Stimulated activated CD4-positive, alpha-beta T cell treated with anti-CD3 and anti-CD28 coated beads, Interleukin-15, amount 100 ng/mL, for 48 hours (primary cell): ENCODE results near the gene ARMH3.

ENCODE experiments used
- DNase-seq, 2 donors: peaks; one replicate each; pipeline ENCODE4 v3.0.0-alpha.2; 2020; ENCODE audit warnings: low read depth in 2 of 2

The ARMH3 gene

DNA sequence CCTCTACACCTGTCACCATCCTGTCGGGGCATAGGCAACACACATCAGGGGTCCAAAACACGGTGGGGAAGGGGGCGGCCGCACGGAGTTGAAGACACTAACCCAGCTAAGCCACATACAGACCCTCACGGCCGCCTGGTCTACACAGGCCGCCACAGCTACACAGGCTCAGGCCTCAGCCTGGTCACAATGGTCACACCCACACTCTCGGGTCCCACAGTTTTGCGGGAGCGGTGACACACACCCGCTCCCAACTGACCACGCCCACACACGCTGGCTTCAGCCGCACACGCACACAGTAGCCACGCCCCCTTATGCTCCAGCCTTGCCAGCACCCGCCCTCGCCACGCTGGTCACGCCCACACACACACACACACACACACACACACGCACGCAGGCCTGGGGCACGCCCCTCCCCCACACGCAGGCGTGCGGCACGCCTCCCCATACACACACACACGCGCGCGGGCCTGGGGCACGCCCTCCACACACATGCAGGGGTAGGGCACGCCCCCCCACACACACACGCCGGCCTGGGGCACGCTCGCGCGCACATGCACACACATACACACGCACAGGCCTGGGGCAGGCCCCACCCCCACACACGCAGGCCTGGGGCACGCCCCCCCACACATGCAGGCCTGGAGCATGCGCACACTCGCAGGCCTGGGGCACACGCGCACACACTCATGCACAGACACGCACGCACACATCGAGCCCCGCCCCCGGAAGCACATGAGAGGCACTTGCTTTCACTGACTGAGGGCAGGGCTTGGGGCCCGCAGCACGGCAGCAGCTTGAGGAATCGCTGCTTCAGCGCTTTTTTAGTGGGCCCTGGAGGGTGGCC, 225.4 kb downstream of the ARMH3 start:
- peak; percentile 85 to 89 for DNase-seq

DNA sequence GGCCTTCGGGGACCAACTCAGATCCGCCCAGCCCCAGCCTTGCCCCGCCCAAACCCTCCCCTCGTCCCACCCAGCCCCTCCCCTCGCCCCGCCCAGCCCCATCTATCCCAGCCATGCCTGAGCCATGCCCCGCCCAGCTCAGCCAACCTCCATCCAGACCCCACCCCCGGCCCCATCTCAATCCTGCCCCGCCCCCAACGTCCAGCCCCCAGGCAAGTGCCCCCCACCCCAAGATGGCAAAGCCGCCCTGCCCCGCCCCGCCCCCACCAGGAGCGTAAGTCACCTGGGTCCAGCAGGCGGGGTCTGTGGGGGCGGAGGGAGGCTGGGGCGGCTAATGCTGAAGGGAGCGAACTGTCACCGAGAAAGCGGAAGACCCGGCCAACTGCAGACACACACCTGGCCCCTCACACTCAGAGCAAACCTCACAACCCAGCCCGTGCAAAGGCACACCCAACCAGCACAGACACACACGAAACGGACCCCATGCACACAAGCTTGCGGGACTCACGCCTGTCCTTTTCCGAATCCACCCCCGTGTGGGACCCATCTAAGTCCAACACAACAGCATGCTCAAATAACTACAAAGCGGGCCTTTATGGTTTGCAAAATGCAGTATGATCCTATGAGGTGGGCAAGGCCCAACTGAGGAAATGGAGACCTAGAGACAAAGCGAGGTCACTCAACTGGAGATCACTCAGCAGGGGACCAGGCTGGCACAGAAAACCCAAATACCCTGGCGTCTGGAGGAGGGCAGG, 226.2 kb downstream of the ARMH3 start:
- no peak for DNase-seq

DNA sequence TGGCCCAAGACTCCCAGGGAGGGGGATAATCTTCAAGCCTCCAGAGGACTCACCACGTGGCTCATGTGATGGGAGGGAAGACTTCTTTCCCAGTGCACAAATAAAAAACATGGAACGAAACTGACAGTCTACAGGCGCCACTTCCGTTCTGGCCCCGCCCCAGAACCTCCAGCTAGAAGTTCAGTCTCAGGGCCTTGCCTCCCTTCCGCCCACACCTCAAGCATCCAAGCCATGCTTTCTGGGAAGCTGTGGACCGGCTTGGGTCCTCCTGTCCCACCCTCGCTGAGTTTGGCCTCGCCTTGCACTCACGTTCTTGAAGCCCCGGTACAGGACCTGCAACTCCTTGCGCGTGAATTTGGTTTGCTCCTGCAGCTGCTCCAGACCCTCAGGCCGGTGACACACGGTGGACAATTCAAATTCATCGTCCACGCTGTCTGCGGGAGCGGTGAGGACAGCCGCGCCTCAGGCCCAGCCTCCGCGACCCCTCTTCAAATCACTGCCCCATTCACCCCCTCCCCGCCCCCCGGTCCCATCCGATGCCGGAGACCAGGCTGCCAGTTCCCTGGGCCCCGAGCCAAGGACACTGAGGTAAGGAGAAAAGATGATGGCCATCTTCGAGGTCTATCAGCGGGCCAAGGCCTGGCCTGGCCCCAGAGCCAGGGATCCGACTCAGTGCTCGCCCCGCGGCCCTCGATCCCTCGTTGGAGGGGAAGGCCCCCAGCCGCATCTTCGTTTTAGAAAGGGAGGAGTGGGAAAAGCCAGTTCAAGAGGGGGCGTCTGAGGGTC, 227.0 kb downstream of the ARMH3 start:
- no peak for DNase-seq

DNA sequence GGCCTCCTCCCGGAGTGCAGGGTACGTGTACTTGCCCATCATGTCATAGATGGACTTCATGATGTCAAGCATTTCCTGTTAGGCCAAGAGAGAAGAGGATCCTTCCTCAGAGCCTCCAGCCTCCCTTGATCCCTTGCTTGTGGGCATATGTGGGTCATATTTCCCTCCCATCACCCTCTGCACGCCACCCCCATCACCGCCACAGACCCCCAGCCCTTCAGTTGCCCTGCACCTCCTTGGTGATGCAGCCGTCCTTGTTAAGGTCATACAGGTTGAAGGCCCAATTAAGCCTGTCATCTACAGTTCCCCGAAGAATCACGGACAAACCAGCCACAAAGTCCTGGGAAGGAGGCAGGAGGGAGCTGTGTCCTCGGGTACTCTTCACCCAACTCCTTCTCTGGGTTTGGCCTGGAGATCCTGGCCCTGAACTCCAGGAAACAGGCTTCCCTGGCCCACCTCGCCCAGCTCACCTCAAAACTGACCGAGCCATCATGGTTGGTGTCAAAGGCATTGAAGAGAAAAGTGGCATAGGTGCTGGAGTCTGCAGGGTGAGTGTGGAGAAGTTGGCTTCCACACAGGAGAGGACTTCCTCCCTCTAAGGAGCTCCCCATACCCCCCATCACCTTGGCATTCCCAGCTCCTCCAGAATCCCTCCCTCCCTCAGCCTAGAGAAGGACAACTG, 227.9 kb downstream of the ARMH3 start:
- no peak for DNase-seq

DNA sequence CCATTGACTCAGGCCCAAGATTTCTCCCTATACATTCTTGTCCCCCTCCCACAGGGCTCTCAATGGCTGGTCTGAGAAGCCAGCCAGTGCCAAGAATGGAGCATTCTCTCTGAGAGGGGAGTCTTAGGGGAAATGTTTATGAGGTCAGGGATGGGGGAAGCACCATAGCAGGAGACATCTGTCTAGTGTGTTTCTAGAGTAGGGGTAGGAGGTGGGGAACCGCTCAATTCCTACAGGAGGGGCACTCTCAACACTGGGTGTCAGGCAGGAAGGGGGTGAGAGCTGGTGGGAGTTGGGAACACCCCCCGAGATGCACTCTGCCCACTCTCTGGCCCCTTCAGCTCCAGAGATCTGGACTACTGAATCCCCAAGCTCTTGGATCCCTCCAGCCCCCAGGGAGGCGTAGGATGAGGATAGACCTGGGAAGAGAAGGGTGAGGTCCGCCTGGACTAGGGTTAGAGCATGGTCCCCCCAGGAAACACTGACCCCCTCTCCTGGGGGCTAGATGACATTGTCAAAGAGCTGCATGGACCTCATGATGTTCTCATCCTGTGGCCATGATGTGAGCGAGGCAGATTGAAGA, 229.0 kb downstream of the ARMH3 start:
- DNase-seq: no peak

DNA sequence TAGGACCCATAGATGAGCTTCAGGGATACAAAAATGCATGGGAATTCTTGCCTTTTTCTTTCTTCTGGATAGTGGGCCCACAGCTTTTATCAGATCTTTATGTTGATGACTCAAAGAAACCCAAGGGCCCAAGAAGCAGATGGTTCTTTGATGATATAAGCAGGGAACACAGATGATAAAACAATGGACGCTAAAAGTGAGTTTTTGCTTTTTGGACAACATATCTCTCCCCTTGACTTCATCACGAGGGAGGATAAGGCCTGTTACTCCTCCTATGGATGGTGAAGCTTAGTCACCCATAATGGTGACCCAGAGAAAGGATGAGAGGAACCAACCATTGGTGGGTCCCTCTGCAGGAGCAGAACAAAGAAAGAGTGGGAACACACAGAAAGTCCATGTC, 231.2 kb downstream of the ARMH3 start:
- DNase-seq: no peak

DNA sequence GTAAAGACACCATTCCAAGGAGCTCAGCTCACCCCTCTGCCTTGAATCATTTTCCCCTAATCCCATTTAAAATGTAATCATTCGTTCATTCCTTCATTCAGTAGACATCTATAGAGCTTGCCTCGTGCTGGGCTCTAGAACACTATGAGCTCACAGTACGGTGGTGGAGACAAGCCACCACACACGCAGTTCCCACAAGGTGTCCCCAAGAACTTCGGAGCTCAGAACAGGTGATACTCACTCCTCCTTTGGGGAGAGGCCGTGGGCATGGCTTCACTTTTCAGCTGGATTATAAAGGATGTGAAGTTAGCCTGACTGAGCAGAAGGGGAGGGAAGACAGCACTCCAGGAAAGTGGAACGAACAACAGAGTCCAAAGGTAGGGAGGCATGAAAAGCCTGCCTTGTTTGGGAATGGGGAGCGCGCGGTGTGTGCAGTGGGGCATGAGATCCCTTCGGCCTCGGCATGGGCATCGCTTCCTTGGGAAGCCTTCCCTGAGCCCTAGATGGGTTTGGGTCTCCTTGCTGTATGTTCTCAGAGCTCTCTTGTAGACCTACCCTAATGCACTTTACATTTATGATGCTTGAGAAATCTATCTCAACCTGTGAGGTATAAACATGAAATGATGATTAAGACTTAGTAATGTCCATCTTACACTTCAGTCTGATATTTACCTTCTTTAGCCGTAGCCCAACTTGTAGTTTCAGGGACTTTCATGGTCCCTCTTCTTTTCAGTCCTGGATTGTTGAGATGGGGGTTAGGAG, 236.9 kb downstream of the ARMH3 start:
- no peak for DNase-seq

DNA sequence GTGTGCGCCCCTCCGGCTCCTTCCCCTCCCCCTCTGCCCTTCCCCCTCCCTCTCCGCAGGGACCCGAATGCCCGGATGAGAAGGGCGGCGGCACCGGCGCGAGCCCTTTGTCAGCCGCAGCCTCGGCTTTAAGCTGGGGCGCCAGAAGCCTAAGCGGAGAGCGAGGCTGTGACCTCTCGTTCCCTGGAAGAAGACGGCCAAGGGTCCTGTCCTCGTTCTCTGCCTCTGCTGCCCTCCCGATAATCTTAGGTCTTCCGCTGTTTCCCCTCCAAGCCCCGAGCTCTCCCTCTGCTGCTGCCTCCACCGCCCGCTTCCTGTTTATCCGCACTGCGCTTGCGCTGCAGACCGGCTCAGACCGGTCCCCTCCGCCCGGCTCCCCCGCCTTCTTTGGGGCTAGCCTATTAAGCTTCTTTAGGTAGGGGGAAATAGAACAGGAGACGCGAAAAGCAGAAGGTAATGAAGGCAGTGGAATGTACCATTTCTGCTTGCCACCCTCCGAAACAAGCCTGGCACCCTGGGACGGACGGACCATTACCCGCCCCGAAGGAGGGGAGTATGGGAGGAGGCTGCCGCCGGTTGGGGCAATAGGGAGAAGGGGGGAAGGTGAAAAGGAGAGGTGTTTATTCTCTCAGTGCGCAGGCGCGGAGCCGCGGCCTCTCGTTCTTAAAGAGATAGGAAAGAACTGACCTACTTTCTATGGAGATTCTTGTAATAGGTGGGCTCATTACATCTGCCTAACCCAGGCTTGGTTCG, 237.7 kb downstream of the ARMH3 start, which contains the start of gene OGA:
Gene OGA, minus strand, starts transcription at position 326 of the 753 bp plus-strand sequence. CDS start 422 bp downstream, outside the sequence.
- peak; percentile 96 to 98 for DNase-seq

DNA sequence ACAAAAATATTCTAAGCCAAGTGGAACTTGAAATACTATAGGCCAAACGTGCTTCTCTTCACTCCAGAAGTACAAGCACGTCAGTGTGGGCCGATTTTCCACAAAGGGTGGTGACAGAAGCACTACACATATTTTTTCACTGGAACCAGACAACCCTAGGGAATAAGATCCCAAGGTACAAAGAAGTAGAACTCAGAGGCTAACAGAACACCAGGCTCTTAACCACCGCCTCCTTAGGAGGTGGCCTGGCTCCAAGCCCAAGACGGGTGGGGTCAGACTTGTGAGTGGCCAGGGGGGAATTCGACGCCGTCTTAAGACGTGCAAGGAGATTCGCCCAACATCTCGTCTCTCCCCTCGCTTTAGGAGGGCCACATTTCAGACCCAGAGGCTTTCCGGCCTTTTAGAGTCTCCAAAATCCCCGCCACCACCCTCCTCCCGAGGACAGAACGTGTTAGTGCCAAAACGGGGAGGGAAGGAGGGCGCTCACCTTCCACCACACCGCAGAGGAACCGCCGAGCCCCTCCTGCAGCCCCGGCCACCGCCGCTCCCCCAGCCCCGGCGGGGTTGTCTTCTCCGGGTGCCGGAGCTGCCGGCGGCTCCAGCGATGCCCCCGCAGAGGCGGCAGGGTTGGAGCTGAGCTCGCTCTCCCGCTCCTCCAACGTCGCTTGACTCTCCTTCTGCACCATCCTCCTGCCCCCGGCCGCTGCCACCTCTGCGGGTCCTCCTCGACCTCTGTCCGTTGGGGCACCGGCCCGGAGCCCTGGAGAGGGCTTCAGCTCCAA, 238.4 kb downstream of the ARMH3 start:
- no peak for DNase-seq

DNA sequence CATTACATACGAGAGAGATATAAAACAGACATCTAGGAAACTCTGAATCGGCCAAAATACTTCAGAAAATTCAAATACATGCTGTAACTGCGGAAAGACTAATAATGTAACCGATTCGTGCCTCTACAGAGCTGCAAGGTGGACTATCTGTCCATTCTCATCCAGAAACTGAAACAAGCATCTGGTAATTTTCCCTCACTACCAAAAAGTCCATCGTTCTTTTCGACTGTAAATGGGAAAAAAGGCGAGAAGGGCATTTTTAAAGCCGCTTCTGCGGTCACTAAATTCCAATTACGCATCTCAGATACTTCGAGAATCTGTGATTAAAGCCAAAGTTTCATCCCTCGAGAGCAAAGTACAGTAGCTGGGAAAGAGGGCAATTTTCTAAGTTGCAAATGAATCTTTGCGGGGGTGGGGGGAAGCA, 239.0 kb downstream of the ARMH3 start:
- DNase-seq: no peak

DNA sequence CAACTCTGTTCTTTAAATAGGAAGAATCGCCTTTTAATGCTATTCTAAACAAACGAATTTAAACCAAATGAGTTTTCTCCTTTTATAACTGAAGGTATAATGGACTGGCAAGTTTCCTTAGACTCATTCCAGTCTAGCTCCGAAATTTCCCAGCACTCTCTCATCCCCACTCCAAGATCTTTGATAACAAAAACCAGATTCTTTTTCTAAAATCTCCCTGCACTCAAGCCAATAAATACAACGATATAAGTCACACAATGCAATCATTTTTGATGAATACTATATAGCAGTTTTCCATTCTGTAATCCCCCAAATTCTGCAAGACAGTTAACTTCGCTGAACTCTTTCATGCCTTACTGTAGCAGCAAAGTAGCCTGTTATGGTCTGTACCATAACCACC, 239.6 kb downstream of the ARMH3 start:
- DNase-seq: no peak

DNA sequence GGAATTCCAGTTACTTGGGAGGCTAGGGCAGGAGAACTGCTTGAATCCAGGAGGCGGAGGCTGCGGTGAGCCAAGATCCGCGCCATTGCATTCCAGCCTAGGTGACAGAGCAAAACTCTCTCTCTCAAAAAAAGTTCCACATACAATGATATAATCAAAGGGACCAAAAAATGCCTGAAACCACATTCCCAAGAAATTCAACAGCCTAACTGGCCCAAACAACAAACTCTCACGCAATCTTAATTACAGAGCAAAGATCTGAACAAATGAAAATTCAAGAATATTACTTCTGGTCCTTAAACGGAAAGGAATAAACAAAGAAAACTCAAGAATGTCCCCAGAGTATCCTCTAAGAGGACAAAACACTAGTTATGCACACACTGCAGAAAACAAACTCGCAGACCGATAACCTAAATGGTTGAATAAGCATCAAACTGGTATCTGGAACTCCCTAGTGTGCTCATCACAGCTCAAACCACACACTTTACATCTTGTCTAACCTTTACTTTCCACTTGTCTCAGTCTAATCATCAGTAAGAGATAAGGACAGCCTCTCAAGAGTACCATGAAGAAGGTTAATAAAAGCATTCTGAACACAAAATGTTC, 241.4 kb downstream of the ARMH3 start:
- no peak for DNase-seq

DNA sequence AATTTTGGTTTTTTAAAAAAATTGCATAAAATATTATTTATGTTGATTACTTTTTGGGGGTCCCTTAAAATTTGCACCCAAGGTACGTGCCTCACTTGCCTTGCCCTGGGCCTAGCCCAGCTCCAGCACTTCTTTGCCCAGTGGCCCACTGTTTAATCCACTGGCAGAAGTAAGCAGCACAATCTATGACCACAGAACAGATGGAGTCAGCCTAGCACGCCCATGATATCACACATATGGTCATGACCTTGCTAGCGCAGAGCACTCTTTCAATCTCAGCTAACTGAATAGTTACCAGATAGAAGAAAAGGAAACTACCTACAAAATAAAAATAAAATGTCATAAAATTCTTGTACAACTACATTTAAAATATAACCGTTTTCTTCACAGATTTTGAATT, 243.4 kb downstream of the ARMH3 start:
- DNase-seq: no peak

DNA sequence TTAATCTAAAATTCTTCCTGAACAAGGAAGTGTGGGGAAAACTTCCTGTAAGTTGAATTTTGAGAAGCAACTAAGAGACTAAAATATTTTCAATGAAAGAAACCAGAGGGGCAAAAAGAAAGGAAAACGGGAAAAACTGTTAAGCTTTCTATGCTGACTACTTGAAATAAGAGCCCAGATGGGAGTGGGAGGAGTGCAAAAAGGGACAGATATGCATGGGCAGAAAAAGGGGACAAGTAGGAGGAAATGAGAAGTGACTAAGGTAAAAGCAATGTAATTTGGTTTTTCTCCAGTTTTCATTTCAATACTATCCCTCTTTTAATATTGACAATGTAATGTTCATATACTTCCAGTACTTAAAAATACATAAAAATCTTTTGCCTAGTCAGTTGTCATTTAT, 248.8 kb downstream of the ARMH3 start:
- no peak for DNase-seq

DNA sequence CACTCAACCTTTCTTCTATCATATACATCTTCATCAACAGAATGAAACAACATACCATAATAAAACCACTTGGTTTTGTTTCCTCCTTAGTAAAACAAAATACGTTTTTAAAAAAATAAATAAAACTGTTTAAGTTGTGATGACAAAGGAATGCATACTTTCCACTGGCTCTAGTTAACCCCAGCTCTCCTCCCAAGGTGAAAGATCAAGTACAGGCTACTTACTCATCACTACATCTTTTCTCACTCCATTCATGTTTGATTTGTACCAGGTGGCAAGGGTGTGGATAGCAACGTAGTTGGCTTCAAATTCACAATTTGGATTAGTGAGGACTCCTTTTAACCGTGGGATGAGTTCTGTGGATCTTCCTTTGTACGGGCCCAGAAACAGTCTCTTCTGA, 252.5 kb downstream of the ARMH3 start:
- DNase-seq: no peak

DNA sequence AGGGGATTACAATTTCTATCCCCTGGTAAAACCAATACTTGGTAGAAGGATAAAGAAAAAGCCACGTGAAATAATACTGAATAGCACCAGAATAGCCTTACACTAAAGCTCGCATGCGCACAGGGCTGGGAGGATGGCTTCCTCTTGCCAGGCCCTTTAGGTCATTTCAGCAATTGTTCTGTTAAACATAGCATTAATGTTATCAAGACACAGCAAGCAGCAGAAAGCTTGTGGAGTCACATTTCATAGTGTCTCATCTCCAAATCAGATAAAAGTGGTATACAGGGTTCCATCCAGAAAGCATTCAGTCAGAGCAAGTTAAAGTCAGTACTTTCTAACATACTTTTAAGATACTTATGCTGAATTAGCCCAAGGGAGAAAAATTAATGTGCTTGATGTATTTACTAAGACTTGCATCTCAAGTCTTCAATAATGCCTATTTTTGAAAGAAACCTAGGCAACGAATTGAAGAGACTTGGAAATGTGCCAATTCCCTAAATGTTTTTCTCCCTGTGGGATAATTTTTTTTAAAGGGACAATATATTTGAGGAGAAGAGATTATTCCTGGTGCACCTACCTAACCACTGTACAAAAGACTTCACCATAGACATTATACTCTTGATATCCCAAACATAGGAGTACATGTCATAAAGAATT, 258.4 kb downstream of the ARMH3 start:
- no peak for DNase-seq
